ENCODE data around the gene AADACL4.
A peak's percentile ranks its signal among the peaks of the same experiment; 100 is the strongest.

Gene AADACL4

GRCh38 chr1:12613180-12613579 lies 30.7 kb upstream of the AADACL4 start:
- no peak for DNase-seq

GRCh38 chr1:12614402-12615158 lies 29.3 kb upstream of the AADACL4 start:
- DNase-seq, result no peak

- no peak for DNase-seq
Measured at GRCh38 chr1:12615159-12615864, 28.6 kb upstream of the AADACL4 start.

GRCh38 chr1:12615865-12616708 lies 27.8 kb upstream of the AADACL4 start:
- no peak for DNase-seq

- DNase-seq, result peak; percentile 6
Measured at GRCh38 chr1:12616709-12617373, 27.0 kb upstream of the AADACL4 start.

GRCh38 chr1:12617511-12617900 lies 26.4 kb upstream of the AADACL4 start:
- DNase-seq, result peak; percentile 34

GRCh38 chr1:12617901-12618660 lies 25.8 kb upstream of the AADACL4 start, which contains the start of gene DHRS3:
DHRS3 (minus strand) TSS chr1:12618210; CDS start chr1:12617348, 862 bp downstream.
- peak; percentile 42 for DNase-seq

GRCh38 chr1:12618661-12618964 lies 25.3 kb upstream of the AADACL4 start:
- DNase-seq, result no peak

GRCh38 chr1:12618965-12619791 lies 24.7 kb upstream of the AADACL4 start:
- DNase-seq, result peak; percentile 60

- DNase-seq, result peak; percentile 65
Measured at GRCh38 chr1:12619792-12620487, 23.9 kb upstream of the AADACL4 start.

- no peak for DNase-seq
Measured at GRCh38 chr1:12620488-12620865, 23.4 kb upstream of the AADACL4 start.

- no peak for DNase-seq
Measured at GRCh38 chr1:12620931-12621330, 23.0 kb upstream of the AADACL4 start.

- DNase-seq, result no peak
Measured at GRCh38 chr1:12621346-12622335, 22.2 kb upstream of the AADACL4 start.

- DNase-seq, result no peak
Measured at GRCh38 chr1:12622506-12622905, 21.4 kb upstream of the AADACL4 start.

GRCh38 chr1:12625276-12625675 lies 18.6 kb upstream of the AADACL4 start:
- no peak for DNase-seq

- DNase-seq, result no peak
Measured at GRCh38 chr1:12626888-12627287, 17.0 kb upstream of the AADACL4 start.

GRCh38 chr1:12627296-12627695 lies 16.6 kb upstream of the AADACL4 start:
- DNase-seq, result no peak

- DNase-seq, result no peak
Measured at GRCh38 chr1:12629511-12629956, 14.4 kb upstream of the AADACL4 start.

Measured in stimulated activated naive CD4-positive, alpha-beta T cell treated with Interleukin-2 at 50 U/mL for 16 hours (primary cell).